Neural progenitor cell (in vitro differentiated cells): ENCODE measurements around the gene GRID1. TPM values are rescaled to one million over a fixed set of nuclear protein-coding genes. Genes with fewer than 3 reads are reported as not detected.

Experiments used
- DNase-seq: peaks from one replicate; pipeline ENCODE4 v3.0.0-alpha.2; 2016; ENCODE audit warnings: low spot score
- H2AFZ ChIP-seq: fragments of 200-600 bp; sonication (generic); replicated peaks from 2 replicates; pipeline ENCODE4 v1.6.1; 2016; ENCODE audit warnings: antibody characterized with exemption
- H3F3A ChIP-seq: fragments of 200-600 bp; sonication (generic); 2 replicates; pipeline ENCODE4 v1.6.1; 2016; ENCODE audit warnings: antibody characterized with exemption, low read depth
- H3K27ac ChIP-seq: fragments of 200-600 bp; sonication (generic); 2 replicates; pipeline ENCODE4 v1.5.1; 2016; ENCODE audit warnings: mild to moderate bottlenecking
- H3K27me3 ChIP-seq: fragments of 200-600 bp; sonication (generic); 2 replicates; pipeline ENCODE4 v1.6.1; 2016; ENCODE audit warnings: mild to moderate bottlenecking, moderate library complexity
- H3K36me3 ChIP-seq: fragments of 200-600 bp; sonication (generic); 2 replicates; pipeline ENCODE4 v1.5.1; 2016
- H3K4me1 ChIP-seq: fragments of 200-600 bp; sonication (generic); 2 replicates; pipeline ENCODE4 v1.6.1; 2016; ENCODE audit warnings: mixed run types
- H3K4me2 ChIP-seq: fragments of 200-600 bp; sonication (generic); 2 replicates; pipeline ENCODE4 v1.6.1; 2016
- H3K4me3 ChIP-seq: fragments of 200-600 bp; sonication (generic); 2 replicates; pipeline ENCODE4 v1.5.1; 2016
- H3K79me2 ChIP-seq: fragments of 200-600 bp; sonication (generic); 2 replicates; pipeline ENCODE4 v1.6.1; 2016; ENCODE audit warnings: low read depth
- H3K9ac ChIP-seq: fragments of 200-600 bp; sonication (generic); 2 replicates; pipeline ENCODE4 v1.6.1; 2016
- H3K9me3 ChIP-seq: fragments of 200-600 bp; sonication (generic); 2 replicates; pipeline ENCODE4 v1.5.1; 2016; ENCODE audit warnings: low read depth
- H4K20me1 ChIP-seq: fragments of 200-600 bp; sonication (generic); 2 replicates; pipeline ENCODE4 v1.6.1; 2016; ENCODE audit warnings: low read depth
- H3K27ac Mint-ChIP-seq: 3 replicates; pipeline ENCODE4 v1.8.0; 2021; ENCODE audit warnings: mixed read lengths
- H3K27me3 Mint-ChIP-seq: 2 replicates; pipeline ENCODE4 v1.8.0; 2022; ENCODE audit warnings: low read depth, mild to moderate bottlenecking, inconsistent platforms, moderate library complexity, mixed read lengths; ENCODE audit not compliant: insufficient read depth
- H3K36me3 Mint-ChIP-seq: 3 replicates; pipeline ENCODE4 v1.8.0; 2021; ENCODE audit warnings: mixed read lengths
- H3K4me1 Mint-ChIP-seq: 3 replicates; pipeline ENCODE4 v1.8.0; 2021; ENCODE audit warnings: mixed read lengths
- H3K4me3 Mint-ChIP-seq: 3 replicates; pipeline ENCODE4 v1.8.0; 2021; ENCODE audit warnings: mild to moderate bottlenecking, moderate library complexity, mixed read lengths
- H3K9me3 Mint-ChIP-seq: 3 replicates; pipeline ENCODE4 v1.8.0; 2020; ENCODE audit warnings: mixed read lengths
- EZH2 ChIP-seq: fragments of 200-600 bp; sonication (generic); IDR thresholded peaks from 2 replicates; pipeline ENCODE4 v1.6.1; 2017; ENCODE audit warnings: antibody characterized with exemption, mild to moderate bottlenecking, moderate library complexity
- EZH2phosphoT487 ChIP-seq: fragments of 200-600 bp; sonication (generic); IDR thresholded peaks from 2 replicates; pipeline ENCODE4 v1.6.1; 2017; ENCODE audit warnings: antibody characterized with exemption
- total RNA-seq: library from RNA; depleted of rRNA; stranded (reverse); fragments of >200 nt; gene quantifications from 2 replicates; pipeline ENCODE4 v1.2.3, GENCODE V29; 2015; ENCODE audit warnings: low replicate concordance
- TF ChIP-seq, protein P1 (sequence below): fragments of 200-600 bp; sonication (generic); IDR thresholded peaks from 2 replicates; pipeline ENCODE4 v1.5.1; 2017; ENCODE audit warnings: antibody characterized with exemption, mild to moderate bottlenecking

The GRID1 gene
- total RNA-seq, 1 donor from 2014 or later: not detected

DNA sequence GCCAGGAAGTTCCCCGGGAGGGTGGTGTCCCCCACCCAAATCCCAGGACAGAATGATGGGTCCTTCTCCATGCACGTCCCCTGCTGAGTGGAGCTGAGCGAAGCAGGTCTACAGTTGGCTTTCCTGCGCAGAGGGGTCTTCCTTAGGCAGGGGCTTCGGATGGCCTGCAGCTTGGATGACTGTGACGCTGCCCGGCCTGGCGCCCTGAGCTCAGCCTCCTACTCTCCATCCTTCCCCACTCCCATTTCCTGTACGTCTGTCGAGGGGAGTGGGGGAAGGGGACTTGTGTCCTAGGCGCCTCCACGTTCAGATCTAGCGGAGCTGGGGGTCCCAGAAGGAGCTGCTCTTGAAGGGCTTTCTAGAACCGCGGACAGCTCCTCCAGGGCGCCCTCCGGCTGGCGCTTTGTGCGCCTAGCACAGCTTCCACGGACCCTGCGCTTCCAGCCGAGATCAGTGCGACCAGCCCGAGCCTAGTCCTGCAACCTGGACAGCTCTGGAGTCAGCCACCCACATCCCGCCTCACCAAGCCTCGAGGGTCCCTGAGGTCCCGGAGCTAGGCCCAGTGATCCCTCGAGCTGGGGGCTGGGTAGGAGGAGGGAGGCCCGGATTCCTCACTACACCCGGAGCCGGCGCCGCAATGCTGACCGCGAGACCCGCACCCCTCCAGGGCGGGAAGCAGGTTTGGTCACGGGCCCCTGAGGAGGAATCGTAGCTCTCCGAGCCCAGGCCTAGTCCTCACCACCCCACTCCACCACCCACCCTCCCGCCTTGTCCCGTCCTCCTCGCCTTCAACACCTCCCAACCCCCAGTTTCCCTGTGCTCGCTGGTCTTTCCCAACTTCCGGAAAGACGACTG lies 1.9 kb downstream of the GRID1 start:
- Histone ChIP-seq H3K4me2 (peak overlapping the region; percentile 98), H3K36me3 (no peaks in the 10 kb centered on the region), H3K9me3 (no peaks in the 10 kb centered on the region), H3K79me2 (no peaks in the 10 kb centered on the region), H3K4me1 (peaks cover 3% of the 10 kb centered on the region), H3F3A (peaks cover 7% of the 10 kb centered on the region), H3K4me3 (peak overlapping the region; percentile 24), H3K27me3 (peaks cover 100% of the 10 kb centered on the region), H3K27ac (no peak overlapping the region), H4K20me1 (peaks cover 47% of the 10 kb centered on the region), H3K9ac (no peak overlapping the region), H2AFZ (no peak overlapping the region)
- peaks cover 50% of the 10 kb centered on the region for H3K27me3 Mint-ChIP-seq
- peak; percentile 82 for DNase-seq
- H3K4me1 Mint-ChIP-seq: peaks cover 16% of the 10 kb centered on the region
- H3K36me3 Mint-ChIP-seq: no peaks in the 10 kb centered on the region
- peaks cover 2% of the 10 kb centered on the region for H3K9me3 Mint-ChIP-seq
- no peak overlapping the region for H3K27ac Mint-ChIP-seq
- TF ChIP-seq EZH2 (no peak), EZH2phosphoT487 (no peak)
- TF ChIP-seq, protein P1, sequence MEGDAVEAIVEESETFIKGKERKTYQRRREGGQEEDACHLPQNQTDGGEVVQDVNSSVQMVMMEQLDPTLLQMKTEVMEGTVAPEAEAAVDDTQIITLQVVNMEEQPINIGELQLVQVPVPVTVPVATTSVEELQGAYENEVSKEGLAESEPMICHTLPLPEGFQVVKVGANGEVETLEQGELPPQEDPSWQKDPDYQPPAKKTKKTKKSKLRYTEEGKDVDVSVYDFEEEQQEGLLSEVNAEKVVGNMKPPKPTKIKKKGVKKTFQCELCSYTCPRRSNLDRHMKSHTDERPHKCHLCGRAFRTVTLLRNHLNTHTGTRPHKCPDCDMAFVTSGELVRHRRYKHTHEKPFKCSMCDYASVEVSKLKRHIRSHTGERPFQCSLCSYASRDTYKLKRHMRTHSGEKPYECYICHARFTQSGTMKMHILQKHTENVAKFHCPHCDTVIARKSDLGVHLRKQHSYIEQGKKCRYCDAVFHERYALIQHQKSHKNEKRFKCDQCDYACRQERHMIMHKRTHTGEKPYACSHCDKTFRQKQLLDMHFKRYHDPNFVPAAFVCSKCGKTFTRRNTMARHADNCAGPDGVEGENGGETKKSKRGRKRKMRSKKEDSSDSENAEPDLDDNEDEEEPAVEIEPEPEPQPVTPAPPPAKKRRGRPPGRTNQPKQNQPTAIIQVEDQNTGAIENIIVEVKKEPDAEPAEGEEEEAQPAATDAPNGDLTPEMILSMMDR: no peak
- H3K4me3 Mint-ChIP-seq: peak overlapping the region; percentile 86

DNA sequence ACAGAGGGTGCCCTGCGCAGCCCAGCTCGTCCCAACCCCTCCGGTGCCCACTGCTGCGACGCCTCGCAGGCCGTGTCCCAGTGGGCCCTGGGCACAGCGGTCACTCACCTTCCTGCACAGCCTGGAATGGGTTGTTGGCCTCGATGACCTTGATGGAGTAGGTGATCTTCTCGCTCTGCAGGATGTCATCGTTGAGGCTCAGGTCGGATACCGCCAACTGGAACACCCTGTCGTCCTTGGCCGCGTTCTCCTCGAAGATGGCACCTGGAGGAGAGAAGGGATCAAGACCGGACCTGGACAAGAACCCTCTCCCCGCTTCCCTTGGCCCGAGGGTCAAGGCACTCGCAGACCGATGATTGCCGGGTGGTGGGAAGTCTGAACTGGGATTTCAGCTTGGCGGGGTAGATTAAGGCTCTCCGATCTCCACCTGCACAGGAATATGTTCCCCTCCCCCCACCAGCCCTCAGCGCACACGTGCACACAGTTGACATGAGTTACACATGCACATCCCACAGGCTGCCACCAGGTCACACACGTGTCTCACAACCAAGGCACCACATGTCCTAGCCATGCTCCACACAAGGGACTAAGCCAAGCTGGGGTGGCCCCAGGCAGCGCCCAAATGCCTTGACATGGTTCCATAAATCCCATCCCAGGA lies 2.6 kb downstream of the GRID1 start:
- Histone ChIP-seq H3K79me2 (no peaks in the 10 kb centered on the region), H2AFZ (no peak overlapping the region), H3K27me3 (peaks cover 99% of the 10 kb centered on the region), H4K20me1 (peaks cover 47% of the 10 kb centered on the region), H3K27ac (no peak overlapping the region), H3K9me3 (no peaks in the 10 kb centered on the region), H3K4me3 (peak overlapping the region; percentile 48), H3K4me1 (peaks cover 3% of the 10 kb centered on the region), H3F3A (peaks cover 7% of the 10 kb centered on the region), H3K36me3 (no peaks in the 10 kb centered on the region), H3K4me2 (peak overlapping the region; percentile 80), H3K9ac (no peak overlapping the region)
- Mint-ChIP-seq H3K9me3 (peaks cover 2% of the 10 kb centered on the region), H3K4me3 (peak overlapping the region; percentile 86), H3K36me3 (no peaks in the 10 kb centered on the region), H3K27me3 (peaks cover 45% of the 10 kb centered on the region), H3K4me1 (peaks cover 16% of the 10 kb centered on the region), H3K27ac (no peak overlapping the region)
- DNase-seq: no peak
- TF ChIP-seq, protein P1: no peak
- peak; percentile 55 for TF ChIP-seq EZH2

DNA sequence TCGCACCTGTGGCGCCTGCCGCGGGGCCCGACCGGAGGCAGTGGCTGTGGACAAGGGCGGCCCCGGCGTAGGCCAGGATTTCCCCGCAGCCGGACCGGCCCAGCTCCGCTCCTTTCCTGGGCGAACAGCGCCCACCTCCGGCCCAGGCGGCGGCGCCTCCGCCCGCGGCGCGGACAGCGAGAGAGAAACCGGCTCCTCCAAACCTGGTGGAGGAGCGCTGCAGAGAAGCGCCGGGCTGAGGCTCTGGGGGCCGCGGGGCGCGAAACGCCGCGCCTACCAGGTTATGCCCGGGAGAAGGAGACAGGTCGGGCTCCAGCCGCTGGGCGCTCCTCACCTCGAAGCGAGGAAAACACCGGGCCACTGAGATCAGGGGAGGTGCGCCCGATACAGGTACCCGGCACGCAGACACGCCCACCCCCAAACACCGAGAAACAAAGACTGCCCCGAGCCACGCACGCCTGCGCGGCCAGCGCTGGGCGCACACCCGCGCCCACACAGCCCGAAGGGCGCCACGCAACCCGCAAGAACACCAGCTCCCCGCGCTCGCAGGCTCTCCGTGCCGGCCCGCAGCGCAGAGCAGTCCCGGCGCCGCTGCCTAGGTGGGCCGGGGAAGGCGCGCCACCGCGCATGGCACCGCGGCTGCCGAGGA lies 3.3 kb downstream of the GRID1 start:
- Histone ChIP-seq H3K79me2 (no peaks in the 10 kb centered on the region), H3K36me3 (no peaks in the 10 kb centered on the region), H3K9ac (no peak overlapping the region), H3F3A (peaks cover 7% of the 10 kb centered on the region), H3K27me3 (peaks cover 92% of the 10 kb centered on the region), H3K4me1 (peaks cover 3% of the 10 kb centered on the region), H3K4me2 (peak overlapping the region; percentile 80), H3K4me3 (peak overlapping the region; percentile 48), H4K20me1 (peaks cover 47% of the 10 kb centered on the region), H2AFZ (peak overlapping the region; percentile 8), H3K9me3 (no peaks in the 10 kb centered on the region), H3K27ac (no peak overlapping the region)
- peaks cover 2% of the 10 kb centered on the region for H3K9me3 Mint-ChIP-seq
- no peaks in the 10 kb centered on the region for H3K36me3 Mint-ChIP-seq
- H3K4me3 Mint-ChIP-seq: peak overlapping the region; percentile 75
- DNase-seq: peak; percentile 88
- H3K27me3 Mint-ChIP-seq: peaks cover 38% of the 10 kb centered on the region
- peaks cover 16% of the 10 kb centered on the region for H3K4me1 Mint-ChIP-seq
- peak; percentile 78 for TF ChIP-seq EZH2phosphoT487
- TF ChIP-seq EZH2: peak; percentile 85
- TF ChIP-seq, protein P1: peak; percentile 72
- no peak overlapping the region for H3K27ac Mint-ChIP-seq
